Loucy (cell line): ENCODE data around the gene ANTXRL.
"Not testable (repeated sequence)": the region's sequence is repeated elsewhere in the genome, so short reads cannot be mapped to it uniquely, and the experiment has no call there.

Experiments used
- H2AFZ ChIP-seq: fragments of 200-600 bp; sonication (generic); 2 replicates; pipeline ENCODE4 v1.6.0; 2016; ENCODE audit warnings: antibody characterized with exemption, mild to moderate bottlenecking, low read length, moderate library complexity
- H3F3A ChIP-seq: fragments of 200-600 bp; 2 replicates; pipeline ENCODE4 v1.6.0; 2016; ENCODE audit warnings: antibody characterized with exemption, low read depth, mild to moderate bottlenecking
- H3K27me3 ChIP-seq: fragments of 200-600 bp; sonication (generic); 2 replicates; pipeline ENCODE4 v1.6.1; 2014; ENCODE audit warnings: low read length, mild to moderate bottlenecking; ENCODE audit not compliant: insufficient read depth, poor library complexity, severe bottlenecking
- H3K36me3 ChIP-seq: fragments of 200-600 bp; sonication (generic); 2 replicates; pipeline ENCODE4 v1.6.1; 2016; ENCODE audit warnings: low read length; ENCODE audit not compliant: insufficient read depth
- H3K4me1 ChIP-seq: fragments of 200-600 bp; sonication (generic); 2 replicates; pipeline ENCODE4 v1.5.1; 2014; ENCODE audit warnings: low read length, mild to moderate bottlenecking; ENCODE audit not compliant: insufficient read depth, poor library complexity, severe bottlenecking
- H3K4me2 ChIP-seq: fragments of 200-600 bp; sonication (generic); 2 replicates; pipeline ENCODE4 v1.6.0; 2014; ENCODE audit warnings: antibody characterized with exemption, low read length, low read depth, mild to moderate bottlenecking; ENCODE audit not compliant: poor library complexity, severe bottlenecking
- H3K4me3 ChIP-seq: fragments of 200-600 bp; sonication (generic); 2 replicates; pipeline ENCODE4 v1.5.1; 2014; ENCODE audit warnings: low read length, mild to moderate bottlenecking, mixed read lengths; ENCODE audit not compliant: poor library complexity, severe bottlenecking
- H3K79me2 ChIP-seq: fragments of 200-600 bp; sonication (generic); 2 replicates; pipeline ENCODE4 v1.6.1; 2014; ENCODE audit warnings: low read length; ENCODE audit not compliant: insufficient read depth
- H3K9ac ChIP-seq: fragments of 200-600 bp; sonication (generic); 2 replicates; pipeline ENCODE4 v1.6.0; 2014; ENCODE audit warnings: mild to moderate bottlenecking, low read depth, low read length, moderate library complexity; ENCODE audit not compliant: poor library complexity, severe bottlenecking
- H3K9me2 ChIP-seq: fragments of 200-600 bp; sonication (generic); replicated peaks from 2 replicates; pipeline ENCODE4 v1.6.1; 2016; ENCODE audit warnings: low read depth, low read length, mixed read lengths
- H3K9me3 ChIP-seq: fragments of 200-600 bp; sonication (generic); 2 replicates; pipeline ENCODE4 v1.6.1; 2014; ENCODE audit warnings: mild to moderate bottlenecking, antibody characterized with exemption, low read length, low read depth; ENCODE audit not compliant: insufficient read depth
- H4K20me1 ChIP-seq: fragments of 200-600 bp; sonication (generic); 2 replicates; pipeline ENCODE4 v1.6.0; 2014; ENCODE audit warnings: antibody characterized with exemption, low read length, mild to moderate bottlenecking; ENCODE audit not compliant: insufficient read depth, poor library complexity, severe bottlenecking
- EZH2phosphoT487 ChIP-seq: fragments of 200-600 bp; IDR thresholded peaks from 2 replicates; pipeline ENCODE4 v1.6.1; 2018; ENCODE audit warnings: antibody characterized with exemption, mild to moderate bottlenecking, moderate library complexity, borderline replicate concordance
- TF ChIP-seq, protein P1 (sequence below): fragments of 200-600 bp; sonication (generic); conservative IDR thresholded peaks from 2 replicates; pipeline ENCODE4 v1.5.1; 2014; ENCODE audit warnings: mild to moderate bottlenecking, antibody characterized with exemption, low read length

Gene ANTXRL

GRCh38 chr10:46239993-46240683, 46.7 kb upstream of the ANTXRL start:
- H3K9me2 ChIP-seq: no peaks in the 10 kb centered on the region
- TF ChIP-seq, protein P1, sequence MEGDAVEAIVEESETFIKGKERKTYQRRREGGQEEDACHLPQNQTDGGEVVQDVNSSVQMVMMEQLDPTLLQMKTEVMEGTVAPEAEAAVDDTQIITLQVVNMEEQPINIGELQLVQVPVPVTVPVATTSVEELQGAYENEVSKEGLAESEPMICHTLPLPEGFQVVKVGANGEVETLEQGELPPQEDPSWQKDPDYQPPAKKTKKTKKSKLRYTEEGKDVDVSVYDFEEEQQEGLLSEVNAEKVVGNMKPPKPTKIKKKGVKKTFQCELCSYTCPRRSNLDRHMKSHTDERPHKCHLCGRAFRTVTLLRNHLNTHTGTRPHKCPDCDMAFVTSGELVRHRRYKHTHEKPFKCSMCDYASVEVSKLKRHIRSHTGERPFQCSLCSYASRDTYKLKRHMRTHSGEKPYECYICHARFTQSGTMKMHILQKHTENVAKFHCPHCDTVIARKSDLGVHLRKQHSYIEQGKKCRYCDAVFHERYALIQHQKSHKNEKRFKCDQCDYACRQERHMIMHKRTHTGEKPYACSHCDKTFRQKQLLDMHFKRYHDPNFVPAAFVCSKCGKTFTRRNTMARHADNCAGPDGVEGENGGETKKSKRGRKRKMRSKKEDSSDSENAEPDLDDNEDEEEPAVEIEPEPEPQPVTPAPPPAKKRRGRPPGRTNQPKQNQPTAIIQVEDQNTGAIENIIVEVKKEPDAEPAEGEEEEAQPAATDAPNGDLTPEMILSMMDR: no peak
- TF ChIP-seq EZH2phosphoT487: no peak
- H3K27me3 ChIP-seq: no peaks in the 10 kb centered on the region
- H3K36me3 ChIP-seq: no peaks in the 10 kb centered on the region
- H2AFZ ChIP-seq: no peak overlapping the region
- no peak overlapping the region for H3K9ac ChIP-seq
- no peaks in the 10 kb centered on the region for H3F3A ChIP-seq
- peaks cover 16% of the 10 kb centered on the region for H3K9me3 ChIP-seq
- H3K4me3 ChIP-seq: no peak overlapping the region
- no peaks in the 10 kb centered on the region for H3K4me1 ChIP-seq
- no peak overlapping the region for H3K4me2 ChIP-seq
- no peaks in the 10 kb centered on the region for H3K79me2 ChIP-seq
- H4K20me1 ChIP-seq: no peaks in the 10 kb centered on the region

DNA sequence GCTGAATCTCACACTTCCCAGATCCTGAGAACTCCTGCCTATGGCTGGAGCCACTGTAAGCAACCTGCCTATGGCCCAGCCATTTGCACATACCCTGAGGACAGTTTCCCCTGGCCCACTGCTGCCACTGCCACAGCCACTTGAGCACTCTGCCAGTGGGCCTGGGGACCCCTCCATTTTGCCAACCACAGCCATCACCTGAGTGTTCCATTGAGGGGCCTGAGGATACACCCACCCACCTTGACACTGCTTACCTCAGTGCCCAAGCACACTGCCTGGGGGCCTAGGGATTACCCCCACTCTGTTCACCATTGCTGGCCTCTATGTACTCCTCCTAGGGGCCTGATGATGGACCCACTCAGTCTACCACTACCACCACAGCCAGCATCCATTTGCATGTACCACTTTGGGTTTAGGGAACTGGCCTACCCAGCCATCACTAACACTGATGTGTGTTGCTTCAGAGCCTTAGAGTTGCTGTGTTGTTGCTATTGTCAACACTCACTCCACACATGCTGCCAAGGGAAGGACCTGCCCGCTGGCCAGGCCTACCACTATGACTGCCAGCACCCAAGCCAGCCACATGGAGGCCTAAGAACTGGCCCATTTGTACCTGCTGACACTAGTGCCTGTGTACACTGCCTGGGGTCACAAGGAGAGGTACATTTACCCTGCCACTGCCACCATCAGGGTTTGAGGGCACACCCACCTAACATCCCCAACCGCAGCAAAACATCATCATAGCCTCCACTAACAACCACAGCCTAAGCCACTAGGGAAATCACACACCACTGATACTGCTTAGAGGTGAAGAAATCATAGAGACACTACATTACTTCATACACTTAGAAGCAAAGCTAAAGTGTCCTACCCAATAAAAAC, 45.9 kb upstream of the ANTXRL start:
- no peaks in the 10 kb centered on the region for H3K36me3 ChIP-seq
- H2AFZ ChIP-seq: no peak overlapping the region
- H3F3A ChIP-seq: no peaks in the 10 kb centered on the region
- H3K9me3 ChIP-seq: peaks cover 16% of the 10 kb centered on the region
- H3K4me1 ChIP-seq: no peaks in the 10 kb centered on the region
- H3K4me2 ChIP-seq: no peak overlapping the region
- no peaks in the 10 kb centered on the region for H3K79me2 ChIP-seq
- H3K4me3 ChIP-seq: no peak overlapping the region
- H3K9ac ChIP-seq: no peak overlapping the region
- H4K20me1 ChIP-seq: no peaks in the 10 kb centered on the region
- TF ChIP-seq, protein P1: no peak
- TF ChIP-seq EZH2phosphoT487: no peak
- no peaks in the 10 kb centered on the region for H3K9me2 ChIP-seq
- no peaks in the 10 kb centered on the region for H3K27me3 ChIP-seq

DNA sequence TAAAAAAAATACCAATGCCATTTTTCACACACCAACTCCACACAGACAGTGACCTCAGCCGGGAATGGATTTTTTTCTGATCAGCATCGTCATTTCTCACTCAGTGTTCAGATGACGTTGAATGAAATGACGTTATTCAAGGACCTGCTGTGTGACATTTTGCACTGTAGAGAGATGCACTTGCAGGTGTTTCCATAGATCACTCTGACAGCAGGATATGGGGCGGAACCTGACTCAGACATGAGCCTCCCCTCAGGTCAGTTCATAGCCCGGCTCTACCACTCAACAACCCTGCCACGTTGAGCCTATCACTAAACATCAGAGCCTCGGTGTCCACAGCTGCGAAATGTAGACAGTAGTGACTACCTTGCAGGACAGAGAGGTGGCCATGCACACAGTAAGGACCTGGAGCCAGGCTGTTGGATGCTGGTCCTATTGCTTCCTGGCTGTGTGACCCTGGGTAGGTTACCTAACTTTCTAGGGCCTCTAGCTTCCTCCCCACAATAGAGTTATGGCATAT, 41.4 kb upstream of the ANTXRL start:
- Histone ChIP-seq H4K20me1 (no peaks in the 10 kb centered on the region), H3K4me3 (no peak overlapping the region), H3K27me3 (no peaks in the 10 kb centered on the region), H3K9me3 (peaks cover 16% of the 10 kb centered on the region), H3K4me1 (no peaks in the 10 kb centered on the region), H2AFZ (no peak overlapping the region), H3K36me3 (0 out of 2 replicates have a peak, but pooled peaks cover 6% of the 10 kb centered on the region), H3K4me2 (no peak overlapping the region), H3K9me2 (no peaks in the 10 kb centered on the region), H3K9ac (no peak overlapping the region), H3F3A (no peaks in the 10 kb centered on the region), H3K79me2 (no peaks in the 10 kb centered on the region)
- no peak for TF ChIP-seq EZH2phosphoT487
- TF ChIP-seq, protein P1: no peak

GRCh38 chr10:46246400-46247180, 40.2 kb upstream of the ANTXRL start:
- not testable (repeated sequence) for H4K20me1 ChIP-seq, H3K9me2 ChIP-seq, H3K79me2 ChIP-seq, H3F3A ChIP-seq, H3K27me3 ChIP-seq, H3K4me1 ChIP-seq, H3K4me2 ChIP-seq, H3K36me3 ChIP-seq, H3K4me3 ChIP-seq, H2AFZ ChIP-seq, H3K9ac ChIP-seq
- H3K9me3 ChIP-seq: peaks cover 11% of the 10 kb centered on the region
